GM23338 (cell line): ENCODE measurements around the gene TTLL3.

ENCODE experiments used
- CREB1 ChIP-seq: fragments of 250-450 bp; sonication (Bioruptor Pico); IDR thresholded peaks from 2 replicates; pipeline ENCODE4 v1.5.0; 2020; ENCODE audit warnings: low read depth, mild to moderate bottlenecking, moderate library complexity
- CTCF ChIP-seq, 2 experiments: fragments of 200-600 bp in 1 of 2; sonication (generic) in 1 of 2; conservative IDR thresholded peaks; 2 replicates each; pipeline versions ENCODE4 v1.5.1 to v1.6.1; 2016 to 2017; ENCODE audit warnings: antibody characterized with exemption in 2 of 2, low read depth in 2 of 2, mild to moderate bottlenecking in 2 of 2, moderate library complexity in 1 of 2
- ETS1 ChIP-seq: IDR thresholded peaks from 2 replicates; pipeline ENCODE4 v1.6.1; 2016; ENCODE audit warnings: antibody characterized with exemption
- EZH2 ChIP-seq: fragments of 200-600 bp; sonication (generic); IDR thresholded peaks from one replicate; pipeline ENCODE4 v1.8.0; 2017; ENCODE audit warnings: antibody characterized with exemption, mild to moderate bottlenecking, low read depth; ENCODE audit not compliant: unreplicated experiment
- EZH2phosphoT487 ChIP-seq: fragments of 200-600 bp; sonication (generic); IDR thresholded peaks from one replicate; pipeline ENCODE4 v1.8.1; 2018; ENCODE audit warnings: antibody characterized with exemption; ENCODE audit not compliant: unreplicated experiment
- JUNB ChIP-seq: IDR thresholded peaks from one replicate; pipeline ENCODE4 v1.6.1; 2016; ENCODE audit warnings: antibody characterized with exemption; ENCODE audit not compliant: unreplicated experiment
- POLR2AphosphoS5 ChIP-seq: IDR thresholded peaks from 2 replicates; pipeline ENCODE4 v1.6.1; 2016; ENCODE audit warnings: antibody characterized with exemption, low read depth
- STAT1 ChIP-seq: IDR thresholded peaks from one replicate; pipeline ENCODE4 v1.6.1; 2016; ENCODE audit warnings: antibody characterized with exemption; ENCODE audit not compliant: unreplicated experiment
- ZNF114 ChIP-seq: fragments of 250-450 bp; sonication (Bioruptor Pico); IDR thresholded peaks from 2 replicates; pipeline ENCODE4 v1.5.0; 2020; ENCODE audit warnings: mild to moderate bottlenecking, moderate library complexity
- ZNF331 ChIP-seq: fragments of 250-450 bp; sonication (Bioruptor Pico); IDR thresholded peaks from 2 replicates; pipeline ENCODE4 v1.5.0; 2020; ENCODE audit warnings: low read depth, mild to moderate bottlenecking, moderate library complexity
- TF ChIP-seq, protein P1 (sequence below): fragments of 250-450 bp; sonication (Bioruptor Pico); IDR thresholded peaks from 2 replicates; pipeline ENCODE4 v1.5.0; 2020; ENCODE audit warnings: mild to moderate bottlenecking, moderate library complexity
- TF ChIP-seq, protein P2 (sequence below): IDR thresholded peaks from one replicate; pipeline ENCODE4 v1.6.1; 2018; ENCODE audit warnings: antibody characterized with exemption; ENCODE audit not compliant: unreplicated experiment

GRCh38 chr3:9833078-9833477 is 23.0 kb downstream of the TTLL3 start:
- TF ChIP-seq, protein P1, sequence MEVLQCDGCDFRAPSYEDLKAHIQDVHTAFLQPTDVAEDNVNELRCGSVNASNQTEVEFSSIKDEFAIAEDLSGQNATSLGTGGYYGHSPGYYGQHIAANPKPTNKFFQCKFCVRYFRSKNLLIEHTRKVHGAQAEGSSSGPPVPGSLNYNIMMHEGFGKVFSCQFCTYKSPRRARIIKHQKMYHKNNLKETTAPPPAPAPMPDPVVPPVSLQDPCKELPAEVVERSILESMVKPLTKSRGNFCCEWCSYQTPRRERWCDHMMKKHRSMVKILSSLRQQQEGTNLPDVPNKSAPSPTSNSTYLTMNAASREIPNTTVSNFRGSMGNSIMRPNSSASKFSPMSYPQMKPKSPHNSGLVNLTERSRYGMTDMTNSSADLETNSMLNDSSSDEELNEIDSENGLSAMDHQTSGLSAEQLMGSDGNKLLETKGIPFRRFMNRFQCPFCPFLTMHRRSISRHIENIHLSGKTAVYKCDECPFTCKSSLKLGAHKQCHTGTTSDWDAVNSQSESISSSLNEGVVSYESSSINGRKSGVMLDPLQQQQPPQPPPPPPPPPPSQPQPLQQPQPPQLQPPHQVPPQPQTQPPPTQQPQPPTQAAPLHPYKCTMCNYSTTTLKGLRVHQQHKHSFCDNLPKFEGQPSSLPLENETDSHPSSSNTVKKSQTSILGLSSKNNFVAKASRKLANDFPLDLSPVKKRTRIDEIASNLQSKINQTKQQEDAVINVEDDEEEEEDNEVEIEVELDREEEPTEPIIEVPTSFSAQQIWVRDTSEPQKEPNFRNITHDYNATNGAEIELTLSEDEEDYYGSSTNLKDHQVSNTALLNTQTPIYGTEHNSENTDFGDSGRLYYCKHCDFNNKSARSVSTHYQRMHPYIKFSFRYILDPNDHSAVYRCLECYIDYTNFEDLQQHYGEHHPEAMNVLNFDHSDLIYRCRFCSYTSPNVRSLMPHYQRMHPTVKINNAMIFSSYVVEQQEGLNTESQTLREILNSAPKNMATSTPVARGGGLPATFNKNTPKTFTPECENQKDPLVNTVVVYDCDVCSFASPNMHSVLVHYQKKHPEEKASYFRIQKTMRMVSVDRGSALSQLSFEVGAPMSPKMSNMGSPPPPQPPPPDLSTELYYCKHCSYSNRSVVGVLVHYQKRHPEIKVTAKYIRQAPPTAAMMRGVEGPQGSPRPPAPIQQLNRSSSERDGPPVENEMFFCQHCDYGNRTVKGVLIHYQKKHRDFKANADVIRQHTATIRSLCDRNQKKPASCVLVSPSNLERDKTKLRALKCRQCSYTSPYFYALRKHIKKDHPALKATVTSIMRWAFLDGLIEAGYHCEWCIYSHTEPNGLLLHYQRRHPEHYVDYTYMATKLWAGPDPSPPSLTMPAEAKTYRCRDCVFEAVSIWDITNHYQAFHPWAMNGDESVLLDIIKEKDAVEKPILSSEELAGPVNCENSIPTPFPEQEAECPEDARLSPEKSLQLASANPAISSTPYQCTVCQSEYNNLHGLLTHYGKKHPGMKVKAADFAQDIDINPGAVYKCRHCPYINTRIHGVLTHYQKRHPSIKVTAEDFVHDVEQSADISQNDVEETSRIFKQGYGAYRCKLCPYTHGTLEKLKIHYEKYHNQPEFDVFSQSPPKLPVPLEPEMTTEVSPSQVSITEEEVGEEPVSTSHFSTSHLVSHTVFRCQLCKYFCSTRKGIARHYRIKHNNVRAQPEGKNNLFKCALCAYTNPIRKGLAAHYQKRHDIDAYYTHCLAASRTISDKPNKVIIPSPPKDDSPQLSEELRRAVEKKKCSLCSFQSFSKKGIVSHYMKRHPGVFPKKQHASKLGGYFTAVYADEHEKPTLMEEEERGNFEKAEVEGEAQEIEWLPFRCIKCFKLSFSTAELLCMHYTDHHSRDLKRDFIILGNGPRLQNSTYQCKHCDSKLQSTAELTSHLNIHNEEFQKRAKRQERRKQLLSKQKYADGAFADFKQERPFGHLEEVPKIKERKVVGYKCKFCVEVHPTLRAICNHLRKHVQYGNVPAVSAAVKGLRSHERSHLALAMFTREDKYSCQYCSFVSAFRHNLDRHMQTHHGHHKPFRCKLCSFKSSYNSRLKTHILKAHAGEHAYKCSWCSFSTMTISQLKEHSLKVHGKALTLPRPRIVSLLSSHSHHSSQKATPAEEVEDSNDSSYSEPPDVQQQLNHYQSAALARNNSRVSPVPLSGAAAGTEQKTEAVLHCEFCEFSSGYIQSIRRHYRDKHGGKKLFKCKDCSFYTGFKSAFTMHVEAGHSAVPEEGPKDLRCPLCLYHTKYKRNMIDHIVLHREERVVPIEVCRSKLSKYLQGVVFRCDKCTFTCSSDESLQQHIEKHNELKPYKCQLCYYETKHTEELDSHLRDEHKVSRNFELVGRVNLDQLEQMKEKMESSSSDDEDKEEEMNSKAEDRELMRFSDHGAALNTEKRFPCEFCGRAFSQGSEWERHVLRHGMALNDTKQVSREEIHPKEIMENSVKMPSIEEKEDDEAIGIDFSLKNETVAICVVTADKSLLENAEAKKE (CRISPR knock-in tag) = no peak
- TF ChIP-seq POLR2AphosphoS5 = no peak
- no peak for TF ChIP-seq CTCF (conservative IDR thresholded peaks at IDR 0.05; ENCODE audit: low read depth in 2 of 2)
- TF ChIP-seq, protein P2, sequence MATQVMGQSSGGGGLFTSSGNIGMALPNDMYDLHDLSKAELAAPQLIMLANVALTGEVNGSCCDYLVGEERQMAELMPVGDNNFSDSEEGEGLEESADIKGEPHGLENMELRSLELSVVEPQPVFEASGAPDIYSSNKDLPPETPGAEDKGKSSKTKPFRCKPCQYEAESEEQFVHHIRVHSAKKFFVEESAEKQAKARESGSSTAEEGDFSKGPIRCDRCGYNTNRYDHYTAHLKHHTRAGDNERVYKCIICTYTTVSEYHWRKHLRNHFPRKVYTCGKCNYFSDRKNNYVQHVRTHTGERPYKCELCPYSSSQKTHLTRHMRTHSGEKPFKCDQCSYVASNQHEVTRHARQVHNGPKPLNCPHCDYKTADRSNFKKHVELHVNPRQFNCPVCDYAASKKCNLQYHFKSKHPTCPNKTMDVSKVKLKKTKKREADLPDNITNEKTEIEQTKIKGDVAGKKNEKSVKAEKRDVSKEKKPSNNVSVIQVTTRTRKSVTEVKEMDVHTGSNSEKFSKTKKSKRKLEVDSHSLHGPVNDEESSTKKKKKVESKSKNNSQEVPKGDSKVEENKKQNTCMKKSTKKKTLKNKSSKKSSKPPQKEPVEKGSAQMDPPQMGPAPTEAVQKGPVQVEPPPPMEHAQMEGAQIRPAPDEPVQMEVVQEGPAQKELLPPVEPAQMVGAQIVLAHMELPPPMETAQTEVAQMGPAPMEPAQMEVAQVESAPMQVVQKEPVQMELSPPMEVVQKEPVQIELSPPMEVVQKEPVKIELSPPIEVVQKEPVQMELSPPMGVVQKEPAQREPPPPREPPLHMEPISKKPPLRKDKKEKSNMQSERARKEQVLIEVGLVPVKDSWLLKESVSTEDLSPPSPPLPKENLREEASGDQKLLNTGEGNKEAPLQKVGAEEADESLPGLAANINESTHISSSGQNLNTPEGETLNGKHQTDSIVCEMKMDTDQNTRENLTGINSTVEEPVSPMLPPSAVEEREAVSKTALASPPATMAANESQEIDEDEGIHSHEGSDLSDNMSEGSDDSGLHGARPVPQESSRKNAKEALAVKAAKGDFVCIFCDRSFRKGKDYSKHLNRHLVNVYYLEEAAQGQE = no peak
- TF ChIP-seq EZH2 = no peak
- TF ChIP-seq ETS1 = no peak
- TF ChIP-seq STAT1 = no peak
- TF ChIP-seq EZH2phosphoT487 = no peak
- no peak for TF ChIP-seq CREB1
- TF ChIP-seq ZNF331 (CRISPR knock-in tag) = no peak
- no peak for TF ChIP-seq ZNF114
- TF ChIP-seq JUNB = no peak
